ENCODE results near the gene MTCL1.

DNA sequence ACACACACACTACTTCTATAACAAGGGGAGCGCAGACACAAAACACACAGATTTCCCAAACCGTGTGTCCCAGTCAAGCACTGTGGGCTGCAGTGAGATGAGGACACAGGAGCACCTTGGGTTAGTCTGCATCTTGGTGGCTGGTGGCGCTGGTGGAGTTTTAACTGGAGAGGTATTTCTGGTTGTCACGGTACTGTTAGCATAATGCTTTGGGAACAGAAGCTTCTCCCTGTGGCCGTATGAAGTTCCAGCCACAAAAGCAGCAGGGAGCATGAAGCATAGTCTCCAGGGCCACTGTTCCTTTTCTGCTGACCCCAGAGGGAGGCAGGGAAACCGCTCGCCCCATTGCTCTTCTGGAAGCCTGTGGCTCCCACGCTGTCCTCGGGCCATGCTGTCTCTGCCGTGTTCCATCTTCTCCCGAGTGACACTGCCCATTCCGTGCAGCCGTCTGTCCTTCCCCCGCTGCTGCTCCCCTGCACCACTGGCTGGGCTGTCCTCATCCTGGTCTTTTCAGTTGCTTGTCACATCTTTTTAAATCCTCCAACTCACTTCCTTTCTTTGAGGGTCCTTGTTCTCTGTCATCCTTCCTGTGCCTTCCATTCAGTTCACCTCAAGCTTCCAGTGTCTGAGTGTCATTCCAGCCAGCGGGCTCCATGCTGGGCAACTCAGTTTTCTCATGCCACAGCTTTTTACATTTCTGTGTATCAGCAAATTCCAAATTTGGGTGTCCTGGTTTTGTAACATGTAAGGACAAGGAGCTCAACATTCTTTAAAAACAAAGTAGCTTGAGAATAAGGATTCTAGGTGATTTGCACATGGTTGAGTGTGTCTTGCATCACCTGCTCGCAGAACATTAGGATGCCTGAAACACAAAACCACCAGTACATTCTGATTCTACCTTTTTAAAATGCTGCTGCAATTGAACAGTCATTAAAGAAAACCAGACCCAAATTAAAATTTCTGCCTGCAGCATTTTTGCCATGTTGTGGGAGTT, 125.0 kb downstream of the MTCL1 start:
- TF ChIP-seq, protein P1, sequence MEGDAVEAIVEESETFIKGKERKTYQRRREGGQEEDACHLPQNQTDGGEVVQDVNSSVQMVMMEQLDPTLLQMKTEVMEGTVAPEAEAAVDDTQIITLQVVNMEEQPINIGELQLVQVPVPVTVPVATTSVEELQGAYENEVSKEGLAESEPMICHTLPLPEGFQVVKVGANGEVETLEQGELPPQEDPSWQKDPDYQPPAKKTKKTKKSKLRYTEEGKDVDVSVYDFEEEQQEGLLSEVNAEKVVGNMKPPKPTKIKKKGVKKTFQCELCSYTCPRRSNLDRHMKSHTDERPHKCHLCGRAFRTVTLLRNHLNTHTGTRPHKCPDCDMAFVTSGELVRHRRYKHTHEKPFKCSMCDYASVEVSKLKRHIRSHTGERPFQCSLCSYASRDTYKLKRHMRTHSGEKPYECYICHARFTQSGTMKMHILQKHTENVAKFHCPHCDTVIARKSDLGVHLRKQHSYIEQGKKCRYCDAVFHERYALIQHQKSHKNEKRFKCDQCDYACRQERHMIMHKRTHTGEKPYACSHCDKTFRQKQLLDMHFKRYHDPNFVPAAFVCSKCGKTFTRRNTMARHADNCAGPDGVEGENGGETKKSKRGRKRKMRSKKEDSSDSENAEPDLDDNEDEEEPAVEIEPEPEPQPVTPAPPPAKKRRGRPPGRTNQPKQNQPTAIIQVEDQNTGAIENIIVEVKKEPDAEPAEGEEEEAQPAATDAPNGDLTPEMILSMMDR (IDR thresholded peaks at IDR 0.05; ENCODE audit: low read length): no peak
- TF ChIP-seq EZH2 (IDR thresholded peaks at IDR 0.05; ENCODE audit: borderline replicate concordance, low read length): no peak
